ENCODE data around the gene ACKR4.
"Not testable (repeated sequence)": the region's sequence is repeated elsewhere in the genome, so short reads cannot be mapped to it uniquely, and the experiment has no call there.

- TF ChIP-seq, protein P1, sequence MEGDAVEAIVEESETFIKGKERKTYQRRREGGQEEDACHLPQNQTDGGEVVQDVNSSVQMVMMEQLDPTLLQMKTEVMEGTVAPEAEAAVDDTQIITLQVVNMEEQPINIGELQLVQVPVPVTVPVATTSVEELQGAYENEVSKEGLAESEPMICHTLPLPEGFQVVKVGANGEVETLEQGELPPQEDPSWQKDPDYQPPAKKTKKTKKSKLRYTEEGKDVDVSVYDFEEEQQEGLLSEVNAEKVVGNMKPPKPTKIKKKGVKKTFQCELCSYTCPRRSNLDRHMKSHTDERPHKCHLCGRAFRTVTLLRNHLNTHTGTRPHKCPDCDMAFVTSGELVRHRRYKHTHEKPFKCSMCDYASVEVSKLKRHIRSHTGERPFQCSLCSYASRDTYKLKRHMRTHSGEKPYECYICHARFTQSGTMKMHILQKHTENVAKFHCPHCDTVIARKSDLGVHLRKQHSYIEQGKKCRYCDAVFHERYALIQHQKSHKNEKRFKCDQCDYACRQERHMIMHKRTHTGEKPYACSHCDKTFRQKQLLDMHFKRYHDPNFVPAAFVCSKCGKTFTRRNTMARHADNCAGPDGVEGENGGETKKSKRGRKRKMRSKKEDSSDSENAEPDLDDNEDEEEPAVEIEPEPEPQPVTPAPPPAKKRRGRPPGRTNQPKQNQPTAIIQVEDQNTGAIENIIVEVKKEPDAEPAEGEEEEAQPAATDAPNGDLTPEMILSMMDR (IDR thresholded peaks at IDR 0.05; ENCODE audit: borderline replicate concordance, extremely low read depth, low read length, poor library complexity, severe bottlenecking): not testable (repeated sequence)
- TF ChIP-seq EZH2 (IDR thresholded peaks at IDR 0.05; ENCODE audit: borderline replicate concordance, low read depth, low read length, severe bottlenecking): not testable (repeated sequence)
Observed at GRCh38 chr3:132641427-132641826, 44.4 kb downstream of the ACKR4 start.

Data from DND-41 (cell line).